GM18507 (cell line): ENCODE data around the gene SLC8B1.
"Not testable (repeated sequence)": the region's sequence is repeated elsewhere in the genome, so short reads cannot be mapped to it uniquely, and the experiment has no call there.

Source experiments
- DNase-seq: peaks from one replicate; pipeline ENCODE4 v3.0.0; 2011; ENCODE audit warnings: low read depth; ENCODE audit not compliant: insufficient read length; ENCODE audit errors: extremely low spot score
- FAIRE-seq: peaks from 2 replicates; lab custom pipeline; 2011; peaks lifted over from hg19 to GRCh38; lab: Jason Lieb, UNC

The SLC8B1 gene

DNA sequence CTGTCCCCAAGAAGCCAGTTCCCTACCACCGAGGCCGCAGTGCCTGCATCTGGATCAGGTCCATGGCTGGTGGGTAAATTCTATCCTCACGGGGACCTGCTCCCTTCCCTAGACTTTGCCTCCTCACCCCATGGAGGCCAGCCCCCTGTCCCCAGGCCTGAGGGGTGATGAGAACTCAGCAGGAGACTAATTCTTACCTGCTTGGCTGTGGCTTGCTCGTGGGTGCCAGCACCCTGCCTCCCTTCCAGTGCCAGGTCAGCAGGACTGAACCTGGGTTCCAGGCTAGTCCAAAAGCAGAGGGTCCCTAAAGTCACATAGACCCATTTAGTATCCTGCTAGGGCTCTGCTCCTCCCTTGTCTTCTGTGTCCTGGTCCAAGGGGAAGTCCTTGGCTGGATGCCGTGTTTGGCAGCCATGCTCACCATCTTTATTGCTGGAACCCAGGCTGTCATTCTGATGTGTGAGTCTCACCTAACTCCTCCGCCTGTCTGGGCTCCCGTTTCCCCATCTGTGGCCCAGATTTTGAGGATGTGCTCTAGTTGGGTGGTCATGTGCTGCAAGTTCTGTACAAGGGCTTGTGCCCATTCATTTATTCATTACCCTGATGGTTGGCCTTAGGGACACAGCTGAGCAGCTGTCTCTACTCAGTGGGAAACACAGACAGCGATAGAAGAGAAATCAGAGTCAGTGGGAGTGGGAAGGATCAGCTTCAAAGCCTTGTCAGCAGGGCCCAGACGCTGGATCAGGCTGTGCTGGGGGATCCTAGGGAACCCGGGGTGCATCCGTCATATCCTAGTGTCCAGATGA is 24.4 kb upstream of the SLC8B1 start:
- DNase-seq (no peak), FAIRE-seq (no peak)

DNA sequence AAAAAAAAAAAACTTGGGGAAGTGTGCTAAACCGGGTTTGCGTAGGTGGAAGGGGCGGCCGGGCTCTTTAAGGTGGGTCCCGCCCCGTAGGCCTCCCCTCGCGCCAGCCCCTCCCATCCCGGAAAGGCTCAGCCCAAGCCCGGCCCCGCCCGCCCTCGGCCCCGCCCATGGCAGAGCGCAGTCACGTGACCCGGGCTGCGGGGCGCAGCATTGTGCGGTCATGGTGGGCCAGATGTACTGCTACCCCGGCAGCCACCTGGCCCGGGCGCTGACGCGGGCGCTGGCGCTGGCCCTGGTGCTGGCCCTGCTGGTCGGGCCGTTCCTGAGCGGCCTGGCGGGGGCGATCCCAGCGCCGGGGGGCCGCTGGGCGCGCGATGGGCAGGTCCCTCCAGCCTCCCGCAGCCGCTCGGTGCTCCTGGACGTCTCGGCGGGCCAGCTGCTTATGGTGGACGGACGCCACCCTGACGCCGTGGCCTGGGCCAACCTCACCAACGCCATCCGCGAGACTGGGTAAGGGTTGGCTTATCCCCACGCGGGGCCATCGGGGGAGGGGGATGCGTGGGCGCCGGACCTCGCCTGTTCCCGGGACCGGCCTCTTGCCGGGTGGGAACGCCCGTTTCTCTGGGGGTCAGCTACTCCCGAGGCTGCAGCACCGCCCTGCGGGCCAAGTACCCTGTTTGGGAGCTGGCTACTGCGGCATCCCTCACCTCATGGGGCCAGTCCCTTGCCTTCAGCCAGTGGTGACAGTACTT is 23.6 kb upstream of the SLC8B1 start, which contains the start of gene PLBD2:
TSS of gene PLBD2 (plus strand) at position 207 of the 752 bp plus-strand sequence. CDS start at position 221, 14 bp downstream.
- FAIRE-seq: peak; percentile 81
- DNase-seq: peak; percentile 99

DNA sequence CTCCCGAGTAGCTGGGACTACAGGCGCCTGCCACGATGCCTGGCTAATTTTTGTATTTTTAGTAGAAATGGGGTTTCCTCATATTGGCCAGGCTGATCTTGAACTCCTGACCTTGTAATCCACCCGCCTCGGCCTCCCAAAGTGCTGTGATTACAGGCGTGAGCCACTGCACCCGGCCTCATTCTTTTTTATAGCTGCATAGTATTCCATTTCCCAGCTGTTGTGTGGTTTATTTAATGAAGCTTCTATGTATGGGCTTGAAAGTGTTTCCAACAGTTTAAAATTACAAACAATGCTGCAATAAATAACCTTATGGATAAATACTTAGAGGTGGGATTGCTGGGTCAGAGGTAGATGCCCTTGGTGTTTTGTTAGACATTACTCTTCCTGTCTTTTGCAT is 19.3 kb upstream of the SLC8B1 start:
- DNase-seq, FAIRE-seq: not testable (repeated sequence)

DNA sequence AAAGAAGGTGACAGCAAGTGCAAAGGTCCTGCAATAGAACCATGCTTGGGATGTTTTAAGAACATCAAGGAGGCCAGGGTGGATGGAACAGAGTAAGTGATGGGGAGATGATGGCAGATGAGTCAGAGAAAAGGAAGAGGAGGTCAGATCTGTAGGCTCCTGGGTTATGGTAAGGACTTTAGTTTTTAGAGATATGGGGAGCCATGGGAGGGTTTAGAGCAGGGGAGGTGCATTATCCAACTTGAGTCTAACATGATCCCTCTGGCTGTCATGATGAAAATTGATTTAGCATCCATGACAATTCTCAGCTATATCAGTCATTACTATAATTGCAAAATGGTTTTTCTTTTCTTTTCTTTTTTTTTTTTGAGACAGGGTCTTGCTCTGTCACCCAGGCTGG is 16.2 kb upstream of the SLC8B1 start:
- DNase-seq: no peak
- FAIRE-seq: no peak

DNA sequence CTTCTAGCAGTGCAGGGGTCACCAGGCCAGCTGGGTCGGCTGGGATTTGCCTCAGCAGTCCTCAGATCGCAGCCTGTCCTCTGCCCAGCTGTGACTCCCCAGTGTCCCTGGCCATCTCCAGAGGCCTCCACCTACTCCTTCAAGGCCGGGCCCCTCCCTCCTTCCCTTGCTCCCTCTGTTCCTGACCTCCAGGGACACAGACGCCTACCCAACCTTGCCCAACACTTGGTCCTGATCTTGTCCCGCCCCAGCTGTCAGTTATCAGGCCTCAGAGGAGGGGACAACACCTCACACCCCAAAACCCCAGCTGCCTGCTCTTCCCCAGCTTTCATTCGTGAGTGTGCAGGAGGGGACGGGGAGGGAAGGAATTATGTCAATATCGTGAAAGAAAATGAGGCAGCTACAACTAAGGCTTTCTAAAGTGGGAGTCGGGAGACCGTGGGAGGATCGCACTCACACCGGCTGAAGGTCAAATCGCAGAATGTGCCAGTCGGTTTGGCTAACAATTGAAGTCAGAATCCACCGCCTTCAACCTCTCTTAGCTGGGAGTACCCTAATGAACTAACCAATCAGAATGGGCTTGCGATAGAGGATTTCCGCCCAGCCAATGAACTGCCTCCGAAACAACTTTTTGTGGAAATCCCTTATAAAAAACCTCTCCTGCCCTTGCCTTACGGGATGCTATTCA is 14.1 kb upstream of the SLC8B1 start:
- FAIRE-seq (no peak), DNase-seq (no peak)

DNA sequence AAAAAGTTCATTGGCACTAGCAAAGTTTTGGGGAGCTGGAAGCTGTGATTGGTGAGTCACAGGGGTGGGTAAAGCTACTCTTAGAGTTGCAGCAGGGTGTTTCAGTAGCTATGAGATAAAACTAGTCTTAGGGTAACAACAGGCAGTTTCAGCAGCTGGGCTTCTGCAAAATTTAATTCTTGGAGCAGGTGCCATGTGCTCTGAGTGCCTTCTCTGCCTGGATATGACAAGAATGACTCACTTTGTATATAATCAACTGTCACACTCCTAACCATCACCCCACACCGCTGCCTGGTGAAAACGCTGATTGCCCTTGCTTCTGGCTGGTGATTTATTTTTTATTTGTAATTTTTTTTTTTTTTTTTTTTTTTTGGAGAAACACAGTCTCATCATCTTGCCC is 13.0 kb upstream of the SLC8B1 start:
- DNase-seq (no peak), FAIRE-seq (no peak)

DNA sequence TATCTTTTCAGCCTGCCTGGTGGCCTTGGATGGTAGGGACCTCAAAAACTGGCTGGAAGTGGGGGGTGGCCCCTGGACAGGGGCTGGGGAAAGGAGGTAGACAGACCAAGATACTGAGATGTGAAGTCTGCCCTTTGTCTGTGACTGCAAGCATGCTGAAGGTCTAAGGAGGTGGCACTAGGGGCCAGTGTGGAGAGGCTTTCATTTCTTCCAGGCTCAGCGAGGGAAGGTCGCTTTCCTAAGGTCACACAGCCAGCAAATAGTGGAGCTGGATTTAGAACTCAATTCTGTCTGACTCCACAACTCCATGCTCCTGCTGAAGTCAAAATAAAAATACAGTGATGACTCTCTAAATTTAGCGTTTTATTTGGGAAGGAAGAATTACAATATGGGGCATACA is 12.2 kb upstream of the SLC8B1 start:
- FAIRE-seq (no peak), DNase-seq (no peak)

DNA sequence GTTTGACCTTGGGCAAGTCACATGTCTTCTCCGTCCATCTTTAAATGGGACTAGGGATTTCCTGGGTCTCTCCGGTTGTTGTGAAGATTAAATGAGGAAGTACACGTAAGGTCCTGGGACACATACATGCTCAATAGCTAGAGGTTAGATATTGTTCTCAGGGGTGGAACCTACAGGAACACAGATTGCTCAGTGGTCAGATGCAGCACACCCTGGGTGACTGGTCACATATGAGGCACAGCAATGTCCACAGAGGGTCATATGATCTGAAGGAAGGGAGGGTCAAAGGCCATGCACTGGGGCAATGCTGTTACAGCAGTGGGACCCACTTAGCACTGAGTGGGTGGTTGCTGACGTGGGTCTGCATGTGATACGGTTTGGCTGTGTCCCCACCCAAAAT is 11.4 kb upstream of the SLC8B1 start:
- DNase-seq (no peak), FAIRE-seq (no peak)

DNA sequence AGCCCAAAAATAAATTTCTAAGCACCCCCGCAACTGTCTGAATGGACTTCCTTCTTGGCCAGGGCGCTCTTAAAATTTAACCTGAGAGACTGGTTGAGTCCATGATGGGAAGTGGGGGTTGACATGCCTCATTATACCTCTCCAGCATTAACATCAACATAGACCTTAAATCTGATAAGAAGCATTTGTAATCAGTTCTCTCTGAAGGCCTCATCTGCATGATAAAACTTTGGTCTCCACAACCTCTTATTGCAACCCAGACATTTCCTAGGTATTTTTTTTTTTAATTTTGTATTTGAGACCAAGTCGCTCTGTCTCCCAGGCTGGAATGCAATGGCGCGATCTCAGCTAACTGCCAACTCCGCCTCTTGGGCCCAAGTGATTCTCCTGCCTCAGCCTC is 10.4 kb upstream of the SLC8B1 start:
- FAIRE-seq (no peak), DNase-seq (no peak)

DNA sequence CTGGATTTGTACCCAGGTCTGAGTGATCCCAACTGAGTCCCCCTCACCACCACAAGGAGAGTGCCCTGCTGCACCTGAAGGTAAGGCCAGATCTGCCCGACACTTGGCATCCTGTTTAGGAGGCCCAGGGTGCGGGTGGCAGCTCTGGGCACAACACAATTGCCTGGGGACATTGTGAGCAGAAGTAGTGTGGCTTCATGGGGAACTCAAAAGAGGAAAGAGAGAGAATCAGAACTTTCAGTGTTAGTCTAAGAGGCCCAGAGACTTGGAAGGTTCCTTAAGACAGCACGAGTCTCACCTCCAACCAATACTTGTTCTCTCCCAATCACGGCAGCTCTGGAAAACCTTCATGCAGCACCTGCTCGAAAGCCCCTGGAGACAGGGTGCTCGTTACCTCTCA is 6.6 kb upstream of the SLC8B1 start:
- DNase-seq: no peak
- no peak for FAIRE-seq

DNA sequence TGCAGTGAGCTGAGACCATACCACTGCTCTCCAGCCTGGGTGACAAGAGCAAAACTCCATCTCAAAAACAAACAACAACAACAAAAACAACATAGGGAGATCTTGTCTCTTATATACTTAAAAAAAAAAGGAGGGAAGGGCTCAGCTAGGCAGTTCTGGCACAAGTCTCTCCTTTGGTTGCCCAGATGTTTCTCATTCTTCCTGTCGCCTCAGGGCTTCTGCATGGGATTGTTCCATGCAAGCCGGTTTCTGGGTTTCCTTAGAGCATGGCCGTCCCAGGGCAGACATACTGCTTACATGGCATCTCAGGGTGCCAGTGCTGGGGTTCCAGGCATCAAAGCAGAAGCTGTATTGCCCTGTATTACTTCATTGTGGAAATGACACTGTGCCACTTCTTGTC is 5.2 kb upstream of the SLC8B1 start:
- no peak for DNase-seq
- no peak for FAIRE-seq

DNA sequence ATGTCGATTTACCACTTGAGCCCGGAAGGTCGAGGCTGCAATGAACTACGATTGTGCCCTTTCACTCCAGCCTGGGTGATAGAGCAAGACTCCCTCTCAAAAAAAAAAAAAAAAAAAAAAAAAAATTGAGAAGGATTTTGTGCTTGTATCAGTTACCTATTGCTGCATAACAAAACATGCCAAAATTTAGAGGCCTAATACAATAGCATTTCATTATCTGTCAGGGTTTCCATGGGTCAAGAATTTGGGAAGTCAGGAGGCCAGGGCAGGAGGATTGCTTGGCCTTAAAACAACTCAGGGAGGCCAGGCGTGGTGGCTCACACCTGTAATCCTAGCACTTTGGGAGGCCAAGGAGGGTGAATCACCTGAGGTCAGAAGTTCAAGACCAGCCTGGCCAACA is 4.6 kb upstream of the SLC8B1 start:
- DNase-seq (no peak), FAIRE-seq (no peak)

DNA sequence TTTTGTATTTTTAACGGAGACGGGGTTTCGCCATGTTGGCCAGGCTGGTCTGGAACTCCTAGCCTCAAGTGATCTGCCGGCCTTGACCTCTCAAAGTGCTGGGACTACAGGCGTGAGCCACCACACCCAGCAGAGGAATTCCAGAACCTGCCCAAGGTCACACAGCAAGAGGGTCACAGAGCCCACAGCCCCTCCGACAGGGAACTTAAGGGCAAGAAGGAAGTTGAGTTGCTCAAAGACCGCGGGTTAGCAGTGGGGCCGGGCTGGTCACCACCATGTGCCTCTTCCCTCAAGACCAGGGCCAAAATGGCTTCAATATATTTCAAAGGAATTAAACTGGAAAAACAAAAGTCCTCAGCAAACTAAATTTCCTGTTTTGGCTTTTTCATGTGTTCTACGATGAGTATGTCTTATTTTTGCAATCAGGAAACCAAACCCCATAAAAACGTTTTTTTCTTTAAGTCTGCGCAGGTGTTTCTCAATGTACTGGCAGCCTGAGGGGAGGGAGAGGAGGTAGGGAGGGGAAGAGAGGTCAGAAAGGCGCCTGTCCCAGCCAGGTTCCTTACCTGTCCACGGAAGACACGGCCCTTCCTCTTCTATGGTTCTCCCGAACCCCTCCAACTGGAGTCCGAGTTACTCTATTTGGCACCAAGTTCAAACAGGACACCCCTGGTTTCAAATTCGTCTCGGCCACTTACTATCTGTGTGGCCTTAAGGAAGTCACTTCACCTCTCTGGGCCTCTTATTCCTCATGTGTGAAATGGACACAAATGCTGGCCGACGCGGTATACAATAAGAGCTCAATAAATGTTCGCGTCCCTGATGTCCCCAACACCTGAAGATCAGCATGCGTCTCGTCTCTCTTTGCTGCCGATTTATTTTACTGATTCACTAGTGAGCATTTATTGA is 778 bp downstream of the SLC8B1 start:
- FAIRE-seq: no peak

DNA sequence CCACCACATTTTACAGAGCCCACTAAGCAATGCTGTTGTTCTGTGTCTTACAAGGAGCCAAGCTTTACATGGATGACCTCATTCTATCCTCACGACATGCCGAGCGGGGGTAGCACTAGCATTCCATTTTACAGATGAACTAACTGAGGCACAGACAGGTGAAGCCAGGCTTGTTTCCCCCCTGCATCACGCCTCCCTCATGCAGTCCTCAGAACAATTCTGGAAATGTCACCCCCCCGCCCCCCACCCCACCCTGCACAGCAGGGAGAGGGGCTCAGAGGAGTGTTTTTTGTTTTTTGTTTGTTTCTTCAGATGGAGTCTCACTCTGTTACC is 1.5 kb downstream of the SLC8B1 start:
- no peak for DNase-seq
- FAIRE-seq: no peak

More for the DNA sequence above, 778 bp downstream of the SLC8B1 start:
- no peak for DNase-seq

DNA sequence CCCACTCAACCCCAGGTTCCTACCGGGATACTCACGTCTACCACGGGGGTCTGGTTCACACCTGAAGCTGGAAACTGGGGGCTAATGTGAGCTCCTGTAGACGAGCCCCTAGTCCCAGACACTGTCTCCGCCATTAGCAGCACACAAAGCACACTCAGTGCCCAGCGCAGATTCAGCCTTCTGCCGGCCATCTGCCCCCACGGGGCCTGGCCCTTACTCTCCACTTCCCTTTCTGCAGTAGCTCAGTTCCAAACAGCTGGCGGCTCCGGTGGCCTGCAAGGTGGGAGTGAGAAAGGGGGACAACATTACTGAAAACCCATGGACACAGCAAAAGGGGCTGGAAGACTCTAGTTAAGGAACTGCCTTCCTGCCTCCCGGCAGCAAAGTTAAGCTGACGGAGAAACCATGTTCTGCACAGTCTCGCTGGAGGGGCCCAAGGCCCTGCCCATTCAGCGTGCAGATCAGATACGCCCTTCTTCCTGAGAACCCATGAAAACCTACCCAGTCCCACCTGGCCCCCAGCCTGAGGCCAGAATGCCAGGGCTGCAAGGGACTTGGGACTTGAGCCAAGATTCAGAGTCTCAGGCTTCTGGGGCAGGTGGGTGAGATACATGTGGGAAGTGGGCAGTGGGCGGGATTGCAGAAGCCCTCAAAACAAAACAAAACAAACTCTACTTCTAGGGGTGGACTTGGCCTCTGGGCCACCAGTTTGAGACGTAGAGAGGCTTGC is 2.1 kb downstream of the SLC8B1 start:
- DNase-seq (no peak), FAIRE-seq (no peak)

DNA sequence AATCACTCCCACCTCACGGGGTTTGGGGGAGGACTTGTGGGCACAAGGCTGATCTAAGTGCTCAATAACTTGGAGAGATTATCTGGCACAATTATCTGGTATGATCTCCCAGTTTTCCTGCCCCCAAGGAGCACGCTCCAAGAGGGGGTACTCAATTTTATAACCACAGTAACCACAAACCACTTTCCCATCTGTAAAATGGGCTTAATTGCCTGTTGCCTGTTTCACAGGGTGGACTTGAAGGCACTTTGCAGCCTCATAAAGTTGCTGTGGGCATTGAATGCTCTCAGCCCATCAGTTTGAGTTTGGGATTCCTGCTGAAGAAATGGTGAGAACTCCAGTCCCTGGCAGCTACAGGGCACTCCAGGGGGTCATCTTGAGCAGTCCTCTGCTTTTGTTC is 4.4 kb downstream of the SLC8B1 start:
- FAIRE-seq: no peak

DNA sequence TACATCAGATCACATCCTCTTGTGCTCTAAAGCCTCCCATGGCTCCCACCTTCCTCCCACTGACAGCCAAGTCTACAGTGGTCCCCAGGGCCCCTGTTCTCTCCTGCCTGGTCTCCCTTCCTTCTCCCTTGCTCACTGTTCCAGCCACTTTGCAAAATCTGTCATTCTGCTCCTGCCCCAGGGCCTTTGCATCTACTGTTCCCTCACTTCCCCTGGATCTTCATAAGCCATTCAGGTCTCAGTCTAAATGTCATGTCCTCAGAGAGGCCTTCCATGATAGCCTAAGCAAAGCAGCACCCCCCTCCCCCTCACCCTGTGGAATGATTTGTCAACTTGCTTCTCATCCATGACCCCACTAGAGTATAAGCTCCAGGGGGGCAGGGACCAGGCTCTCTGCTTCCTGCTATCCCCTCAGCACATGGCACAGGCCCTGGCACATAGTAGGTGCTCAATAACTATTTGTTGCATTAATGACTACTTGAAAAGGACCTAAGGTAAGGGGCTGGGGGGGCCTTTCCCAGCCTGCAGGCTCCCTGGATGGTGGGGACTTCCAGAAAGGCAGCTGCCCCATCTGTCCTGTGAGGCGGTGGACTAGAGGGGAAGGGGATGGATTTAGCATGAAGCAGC is 5.0 kb downstream of the SLC8B1 start:
- FAIRE-seq: no peak
- DNase-seq: no peak

More for the DNA sequence above, 4.4 kb downstream of the SLC8B1 start:
- DNase-seq: no peak

DNA sequence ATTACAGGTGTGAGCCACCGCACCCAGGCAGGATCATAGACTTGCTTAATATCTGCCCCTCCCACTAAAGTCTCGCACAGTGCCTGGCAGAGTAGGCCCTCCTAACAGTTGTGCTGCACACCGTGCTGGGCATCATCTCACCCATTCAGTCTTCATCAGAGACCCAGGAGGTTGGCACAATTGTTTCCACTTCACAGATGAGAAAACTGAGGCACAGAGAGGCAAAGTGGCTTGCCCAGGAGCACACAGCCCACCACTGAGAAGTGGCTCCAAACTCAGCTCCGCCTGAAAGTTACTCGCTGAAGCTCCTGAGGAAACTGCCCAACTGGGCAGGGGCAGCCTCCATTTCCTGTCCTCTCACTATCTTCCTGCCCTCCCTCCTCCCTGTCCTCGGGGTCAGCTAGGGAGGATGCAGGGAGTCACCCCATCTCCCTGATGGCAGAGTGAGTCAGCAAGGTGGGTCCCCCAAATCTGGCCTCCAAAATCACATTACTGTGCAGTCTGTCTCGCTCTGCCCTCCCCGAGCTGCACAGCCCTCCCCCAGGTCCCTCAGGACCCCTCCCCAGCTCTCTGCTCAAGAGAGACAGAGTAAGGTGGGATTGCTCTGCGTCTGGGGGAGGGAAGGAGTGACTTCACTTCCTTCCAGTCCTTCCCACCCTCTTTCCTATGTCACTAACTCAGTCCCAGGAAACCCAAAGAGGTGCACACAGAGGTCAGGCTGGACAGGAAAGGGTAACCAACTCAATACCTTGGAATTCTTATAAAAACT is 5.7 kb downstream of the SLC8B1 start:
- FAIRE-seq (no peak), DNase-seq (no peak)
